Tibial artery (tissue), 4 donors: ENCODE results near the gene HPS1.

Experiments used
- DNase-seq, 2 donors: peaks; one replicate each; pipeline ENCODE4 v3.0.0-alpha.2; 2019
- H3K27ac ChIP-seq, 2 donors: fragments of 200-600 bp; sonication (generic) in 1 of 2; 1 replicate in 1 of 2; 2 replicates in 1 of 2; pipeline ENCODE4 v1.5.1; 2018 to 2019; ENCODE audit warnings: mild to moderate bottlenecking in 1 of 2
- H3K27me3 ChIP-seq, 2 donors: fragments of 200-600 bp; sonication (generic) in 1 of 2; one replicate each; pipeline versions ENCODE4 v1.5.1 to v1.6.0; 2016 to 2019
- H3K36me3 ChIP-seq, 3 donors: fragments of 200-600 bp; sonication (generic) in 2 of 3; one replicate each; pipeline ENCODE4 v1.5.1; 2016 to 2019; ENCODE audit warnings: mild to moderate bottlenecking in 2 of 3
- H3K4me1 ChIP-seq, 4 donors: fragments of 200-600 bp; sonication (generic) in 2 of 4; 1 replicate in 3 of 4; 2 replicates in 1 of 4; pipeline ENCODE4 v1.5.1; 2016 to 2019
- H3K4me3 ChIP-seq, 2 donors: fragments of 200-600 bp; sonication (generic) in 1 of 2; 1 replicate in 1 of 2; 2 replicates in 1 of 2; pipeline ENCODE4 v1.5.1; 2018 to 2019; ENCODE audit warnings: mild to moderate bottlenecking in 2 of 2
- H3K9me3 ChIP-seq, 3 donors: fragments of 200-600 bp; sonication (generic) in 1 of 3; one replicate each; pipeline ENCODE4 v1.5.1; 2016 to 2019
- intact Hi-C: fragments of 100-400 bp; cut with DNase I; formaldehyde crosslinking; loops from one replicate; pipeline ENCODE4 v1.15.0; 2023; ENCODE audit warnings: low total_unique reads
- TF ChIP-seq, protein P1 (sequence below), 2 experiments: fragments of 200-600 bp in 1 of 2; fragments of 450-650 bp in 1 of 2; IDR thresholded peaks; one replicate each; pipeline ENCODE4 v1.5.1; 2017 to 2019; ENCODE audit warnings: antibody characterized with exemption in 2 of 2, mild to moderate bottlenecking in 1 of 2, moderate library complexity in 1 of 2

HPS1 gene

DNA sequence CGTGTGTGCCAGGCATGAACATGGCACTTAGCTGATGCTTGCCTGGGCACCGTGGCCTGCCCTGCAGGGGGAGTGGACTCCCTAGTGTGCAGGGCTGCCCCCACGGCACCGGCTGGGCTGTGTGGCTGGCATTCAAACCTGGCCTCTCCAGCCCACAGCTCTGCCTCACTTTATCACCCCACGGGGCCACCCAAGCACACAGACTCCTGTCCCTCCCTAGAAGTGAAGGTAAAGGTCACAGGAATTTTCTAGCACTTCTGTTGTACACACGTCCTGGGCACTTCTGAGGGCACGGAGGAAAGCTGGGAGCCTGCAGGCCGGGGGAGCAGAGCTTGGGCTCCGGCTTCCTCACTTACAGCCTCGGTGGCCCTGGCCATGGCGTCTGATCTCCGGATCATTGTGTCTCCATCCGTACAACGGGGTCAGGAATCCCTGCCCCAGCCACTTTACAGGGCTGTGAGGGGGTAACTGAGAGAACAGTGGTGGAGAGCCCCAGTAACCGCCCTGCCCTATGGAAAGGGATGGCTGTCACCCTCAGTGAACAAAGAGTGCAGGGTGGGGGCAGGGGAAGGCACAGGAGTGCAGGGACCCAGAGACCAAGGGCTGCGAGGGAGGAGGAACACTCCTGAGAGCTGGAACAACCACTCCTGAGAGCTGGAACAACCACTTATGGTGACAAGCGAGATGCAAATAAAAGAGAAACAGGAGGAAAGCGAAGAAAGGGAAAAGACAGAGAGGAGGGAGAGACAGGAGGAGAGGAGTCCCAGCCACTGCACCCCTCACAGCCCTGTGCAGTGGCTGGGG is 27.9 kb downstream of the HPS1 start:
- intact Hi-C loops: loop anchor here (10.0 kb wide), 1 partner anchor 154 kb away; the partner anchor contains the start of gene LOXL4
- H3K27me3 ChIP-seq: no peaks in the 10 kb centered on the region
- DNase-seq: peak in 1 of 2 donors; percentile 49
- H3K27ac ChIP-seq: no peak overlapping the region
- peaks cover 19 to 79% (median 62%) of the 10 kb centered on the region in 3 donors for H3K36me3 ChIP-seq
- no peaks in the 10 kb centered on the region for H3K9me3 ChIP-seq
- H3K4me1 ChIP-seq: peaks cover 0 to 22% (median 16%) of the 10 kb centered on the region in 4 donors
- TF ChIP-seq, protein P1, sequence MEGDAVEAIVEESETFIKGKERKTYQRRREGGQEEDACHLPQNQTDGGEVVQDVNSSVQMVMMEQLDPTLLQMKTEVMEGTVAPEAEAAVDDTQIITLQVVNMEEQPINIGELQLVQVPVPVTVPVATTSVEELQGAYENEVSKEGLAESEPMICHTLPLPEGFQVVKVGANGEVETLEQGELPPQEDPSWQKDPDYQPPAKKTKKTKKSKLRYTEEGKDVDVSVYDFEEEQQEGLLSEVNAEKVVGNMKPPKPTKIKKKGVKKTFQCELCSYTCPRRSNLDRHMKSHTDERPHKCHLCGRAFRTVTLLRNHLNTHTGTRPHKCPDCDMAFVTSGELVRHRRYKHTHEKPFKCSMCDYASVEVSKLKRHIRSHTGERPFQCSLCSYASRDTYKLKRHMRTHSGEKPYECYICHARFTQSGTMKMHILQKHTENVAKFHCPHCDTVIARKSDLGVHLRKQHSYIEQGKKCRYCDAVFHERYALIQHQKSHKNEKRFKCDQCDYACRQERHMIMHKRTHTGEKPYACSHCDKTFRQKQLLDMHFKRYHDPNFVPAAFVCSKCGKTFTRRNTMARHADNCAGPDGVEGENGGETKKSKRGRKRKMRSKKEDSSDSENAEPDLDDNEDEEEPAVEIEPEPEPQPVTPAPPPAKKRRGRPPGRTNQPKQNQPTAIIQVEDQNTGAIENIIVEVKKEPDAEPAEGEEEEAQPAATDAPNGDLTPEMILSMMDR (IDR thresholded peaks at IDR 0.05): no peak
- H3K4me3 ChIP-seq: no peak overlapping the region

- peaks cover 0 to 23% (median 16%) of the 10 kb centered on the region in 4 donors for H3K4me1 ChIP-seq
- peak in 1 of 2 donors; percentile 53 for DNase-seq
- TF ChIP-seq, protein P1 (IDR thresholded peaks at IDR 0.05): no peak
- H3K9me3 ChIP-seq: no peaks in the 10 kb centered on the region
- H3K27ac ChIP-seq: no peak overlapping the region
- intact Hi-C loops: loop anchor here (10.0 kb wide), 1 partner anchor 153 kb away; the partner anchor contains the start of gene LOXL4
- H3K4me3 ChIP-seq: no peak overlapping the region
- no peaks in the 10 kb centered on the region for H3K27me3 ChIP-seq
- H3K36me3 ChIP-seq: peaks cover 19 to 72% (median 54%) of the 10 kb centered on the region in 3 donors
Measured at GRCh38 chr10:98417973-98418664, 28.6 kb downstream of the HPS1 start.

DNA sequence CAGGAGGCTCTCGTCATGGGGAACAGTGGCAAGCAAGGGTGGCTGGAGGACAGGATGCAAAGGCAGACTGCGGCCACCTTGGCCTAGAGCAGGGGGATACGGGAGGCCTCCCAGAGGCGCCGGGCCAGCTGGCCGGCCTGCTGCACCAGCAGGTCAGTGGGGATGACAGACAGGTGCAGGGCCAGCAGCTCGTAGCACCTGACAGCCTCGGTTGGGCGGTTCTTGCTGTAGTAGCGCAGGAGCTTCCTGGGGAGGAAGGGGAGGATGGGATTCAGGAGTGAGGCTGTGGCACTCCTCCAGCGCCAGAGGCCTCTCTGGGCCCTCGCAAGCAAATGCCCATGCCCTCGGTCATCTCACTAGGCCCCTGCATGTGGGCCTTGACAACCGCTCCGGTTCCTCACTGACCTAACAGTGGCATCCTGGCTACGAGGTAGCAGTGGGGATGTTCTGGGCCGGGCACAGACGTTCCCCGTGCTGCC is 29.2 kb downstream of the HPS1 start:
- H3K36me3 ChIP-seq: peaks cover 15 to 66% (median 50%) of the 10 kb centered on the region in 3 donors
- TF ChIP-seq, protein P1 (IDR thresholded peaks at IDR 0.05): no peak
- intact Hi-C loops: loop anchor here (10.0 kb wide), 1 partner anchor 153 kb away; the partner anchor contains the start of gene LOXL4

DNA sequence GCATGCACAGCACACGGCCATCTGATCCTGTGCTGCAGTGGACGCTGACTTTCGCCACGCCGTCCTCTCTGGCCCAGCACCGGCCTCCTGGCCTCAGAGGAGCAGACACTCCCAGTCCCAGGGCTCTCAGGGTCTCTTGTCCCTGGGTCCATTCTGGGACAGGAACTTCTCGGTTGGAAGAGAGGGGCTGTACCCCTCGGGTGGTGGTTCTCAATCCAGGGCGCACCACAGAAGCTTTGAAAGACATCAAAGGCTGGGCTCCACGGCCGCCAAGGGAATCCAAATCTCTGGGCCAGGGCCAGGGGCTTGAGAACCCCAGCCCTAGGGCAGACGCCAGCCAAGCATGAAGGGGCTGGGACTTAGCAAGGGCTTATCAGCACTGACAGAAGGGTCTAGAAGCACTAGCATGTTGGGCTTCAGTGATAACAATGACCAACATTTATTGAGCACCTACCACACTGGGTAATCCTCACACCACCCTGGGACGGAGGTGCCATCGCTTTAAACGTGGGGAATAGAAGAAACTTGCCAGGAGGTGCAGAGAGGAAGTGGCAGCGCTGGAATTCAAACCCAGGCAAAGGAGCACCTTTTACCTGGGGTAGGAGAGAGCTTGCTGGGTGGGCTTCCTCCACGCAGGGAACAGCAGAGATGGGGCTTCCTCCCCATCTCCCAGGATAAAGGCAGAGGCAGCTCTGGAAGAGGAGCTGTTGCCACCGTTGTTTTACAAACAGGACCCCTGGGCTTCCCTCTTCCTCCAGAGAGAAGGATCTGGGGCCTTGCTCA is 29.9 kb downstream of the HPS1 start:
- H3K4me1 ChIP-seq: peaks cover 0 to 37% (median 16%) of the 10 kb centered on the region in 4 donors
- H3K27me3 ChIP-seq: no peaks in the 10 kb centered on the region
- H3K4me3 ChIP-seq: no peak overlapping the region
- intact Hi-C loops: loop anchor here (10.0 kb wide), 1 partner anchor 152 kb away; the partner anchor contains the start of gene LOXL4
- no peak overlapping the region for H3K27ac ChIP-seq
- TF ChIP-seq, protein P1 (IDR thresholded peaks at IDR 0.05): no peak
- peaks cover 15 to 59% (median 47%) of the 10 kb centered on the region in 3 donors for H3K36me3 ChIP-seq
- peak in 1 of 2 donors; percentile 61 for DNase-seq
- no peaks in the 10 kb centered on the region for H3K9me3 ChIP-seq

More for the DNA sequence above, 29.2 kb downstream of the HPS1 start:
- peak in 1 of 2 donors; percentile 62 for DNase-seq
- Histone ChIP-seq H3K27me3 (no peaks in the 10 kb centered on the region), H3K9me3 (no peaks in the 10 kb centered on the region), H3K4me1 (peaks cover 0 to 29% (median 16%) of the 10 kb centered on the region in 4 donors), H3K4me3 (no peak overlapping the region), H3K27ac (no peak overlapping the region)

DNA sequence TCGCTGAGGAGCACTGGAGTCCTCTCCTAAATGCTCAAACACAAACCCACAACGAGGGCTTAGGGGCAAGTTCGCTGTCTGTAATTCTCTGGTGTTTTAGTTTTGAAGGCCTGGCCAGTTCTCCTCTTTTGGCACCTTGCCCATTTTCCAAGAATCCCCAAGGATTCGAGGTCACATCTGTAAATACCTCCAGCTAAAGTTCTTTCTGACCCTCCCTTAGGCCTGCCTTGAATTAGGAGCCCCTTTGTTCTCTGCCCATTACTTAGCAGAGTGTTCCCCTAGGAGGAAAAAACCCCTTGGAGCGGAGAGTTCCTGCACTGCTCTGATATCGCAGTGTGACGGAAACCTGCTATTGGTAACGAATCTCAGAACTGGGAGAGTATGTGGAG is 31.0 kb downstream of the HPS1 start:
- peaks cover 0 to 38% (median 16%) of the 10 kb centered on the region in 4 donors for H3K4me1 ChIP-seq
- peaks cover 15 to 50% (median 41%) of the 10 kb centered on the region in 3 donors for H3K36me3 ChIP-seq
- intact Hi-C loops: loop anchor here (10.0 kb wide), 1 partner anchor 151 kb away; the partner anchor contains the start of gene LOXL4
- H3K27ac ChIP-seq: peak overlapping the region; percentile 77 to 83
- H3K4me3 ChIP-seq: no peak overlapping the region
- no peaks in the 10 kb centered on the region for H3K9me3 ChIP-seq
- DNase-seq: peak in 1 of 2 donors; percentile 46
- H3K27me3 ChIP-seq: no peaks in the 10 kb centered on the region
- TF ChIP-seq, protein P1 (IDR thresholded peaks at IDR 0.05): no peak
